ENCODE results near the gene HMX3.
"Not testable (repeated sequence)": the region's sequence is repeated elsewhere in the genome, so short reads cannot be mapped to it uniquely, and the experiment has no call there.

The HMX3 gene

DNA sequence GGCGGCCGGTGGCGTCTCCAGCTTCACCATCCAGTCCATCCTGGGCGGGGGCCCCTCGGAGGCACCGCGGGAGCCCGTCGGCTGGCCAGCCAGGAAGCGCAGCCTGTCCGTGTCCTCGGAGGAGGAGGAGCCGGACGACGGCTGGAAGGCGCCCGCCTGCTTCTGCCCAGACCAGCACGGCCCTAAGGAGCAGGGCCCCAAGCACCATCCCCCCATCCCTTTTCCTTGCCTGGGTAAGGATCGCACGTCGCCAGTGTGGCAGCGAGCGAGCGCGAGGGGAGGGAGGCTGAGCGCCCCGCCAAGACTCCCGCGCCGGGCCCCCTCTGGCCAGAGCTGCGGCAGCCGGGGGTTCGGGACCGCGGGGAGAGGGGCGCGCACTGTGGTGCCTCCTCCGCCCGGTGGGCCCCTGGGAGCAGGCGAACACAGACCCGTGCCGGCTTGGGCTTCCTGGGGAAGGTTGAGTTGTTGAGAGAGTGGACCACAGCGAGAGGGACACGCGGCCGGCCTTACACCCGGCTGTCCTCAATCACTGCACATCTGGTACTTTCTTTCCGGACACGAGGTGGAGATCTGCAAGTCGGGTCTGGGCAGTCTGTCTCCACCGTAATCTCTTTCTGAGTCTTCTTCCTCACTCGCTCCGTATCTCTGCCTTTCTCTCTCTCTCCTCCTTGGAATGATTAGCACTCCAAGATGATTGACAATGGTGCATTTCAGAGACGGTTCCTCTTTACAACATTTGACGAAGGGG, 12.8 kb downstream of the HMX3 start:
- DNase-seq (ENCODE audit: low read depth) = no peak

- DNase-seq (ENCODE audit: low read depth) = no peak
Observed at GRCh38 chr10:123149162-123149567, 13.4 kb downstream of the HMX3 start.

DNA sequence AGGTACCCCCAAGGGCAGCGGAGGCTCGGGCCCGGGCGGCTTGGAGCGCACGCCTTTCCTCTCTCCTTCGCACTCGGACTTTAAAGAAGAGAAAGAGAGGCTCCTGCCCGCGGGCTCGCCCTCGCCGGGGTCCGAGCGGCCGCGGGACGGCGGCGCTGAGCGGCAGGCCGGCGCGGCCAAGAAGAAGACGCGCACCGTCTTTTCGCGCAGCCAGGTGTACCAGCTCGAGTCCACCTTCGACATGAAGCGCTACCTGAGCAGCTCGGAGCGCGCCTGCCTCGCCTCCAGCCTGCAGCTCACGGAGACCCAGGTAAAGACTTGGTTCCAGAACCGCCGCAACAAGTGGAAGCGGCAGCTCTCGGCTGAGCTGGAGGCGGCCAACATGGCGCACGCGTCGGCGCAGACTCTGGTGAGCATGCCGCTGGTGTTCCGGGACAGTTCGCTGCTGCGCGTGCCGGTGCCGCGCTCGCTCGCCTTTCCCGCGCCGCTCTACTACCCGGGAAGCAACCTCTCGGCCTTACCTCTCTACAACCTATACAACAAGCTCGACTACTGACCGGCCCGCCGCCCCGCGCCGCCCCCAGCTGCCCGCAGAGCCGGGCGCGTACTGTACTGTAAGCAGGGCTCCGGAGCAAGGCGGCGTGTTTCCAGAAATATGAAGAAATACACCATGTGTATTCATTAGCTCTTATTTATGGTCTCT, 13.9 kb downstream of the HMX3 start:
- no peak for DNase-seq (ENCODE audit: low read depth)

DNA sequence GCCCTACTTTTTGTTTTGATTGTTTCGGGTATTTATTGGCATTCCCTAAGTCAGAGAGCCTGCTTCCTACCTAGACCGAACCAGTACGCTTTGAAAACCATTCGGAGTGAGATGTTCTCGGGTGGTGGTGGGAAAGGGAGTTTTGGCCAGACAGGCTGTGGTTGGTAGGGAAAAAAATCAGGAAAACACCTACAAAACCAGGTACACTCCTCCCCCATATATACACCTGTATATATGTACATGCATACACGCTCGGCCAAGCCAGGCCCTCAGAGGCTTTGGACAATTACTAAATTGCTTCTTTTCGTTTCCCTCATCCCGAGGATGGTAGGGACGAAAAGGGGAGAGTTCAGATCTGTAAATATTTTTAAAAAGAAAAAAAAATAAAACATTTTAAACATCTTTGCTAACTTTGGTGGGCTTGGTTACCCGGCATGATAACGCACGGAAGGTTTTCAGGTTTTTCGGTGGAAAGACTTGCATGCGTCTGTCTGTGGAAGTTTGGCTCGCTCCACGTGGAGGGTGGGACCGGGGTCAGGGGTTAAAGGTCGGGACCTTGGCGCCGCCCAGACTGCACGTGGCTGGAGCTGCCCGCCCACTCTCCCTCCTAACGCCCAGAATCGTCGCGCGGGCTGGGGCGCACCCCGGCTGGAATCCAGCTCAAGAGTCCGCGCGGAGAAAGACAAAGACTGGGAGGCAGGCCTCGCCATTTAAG, 14.7 kb downstream of the HMX3 start:
- no peak for DNase-seq (ENCODE audit: low read depth)

DNA sequence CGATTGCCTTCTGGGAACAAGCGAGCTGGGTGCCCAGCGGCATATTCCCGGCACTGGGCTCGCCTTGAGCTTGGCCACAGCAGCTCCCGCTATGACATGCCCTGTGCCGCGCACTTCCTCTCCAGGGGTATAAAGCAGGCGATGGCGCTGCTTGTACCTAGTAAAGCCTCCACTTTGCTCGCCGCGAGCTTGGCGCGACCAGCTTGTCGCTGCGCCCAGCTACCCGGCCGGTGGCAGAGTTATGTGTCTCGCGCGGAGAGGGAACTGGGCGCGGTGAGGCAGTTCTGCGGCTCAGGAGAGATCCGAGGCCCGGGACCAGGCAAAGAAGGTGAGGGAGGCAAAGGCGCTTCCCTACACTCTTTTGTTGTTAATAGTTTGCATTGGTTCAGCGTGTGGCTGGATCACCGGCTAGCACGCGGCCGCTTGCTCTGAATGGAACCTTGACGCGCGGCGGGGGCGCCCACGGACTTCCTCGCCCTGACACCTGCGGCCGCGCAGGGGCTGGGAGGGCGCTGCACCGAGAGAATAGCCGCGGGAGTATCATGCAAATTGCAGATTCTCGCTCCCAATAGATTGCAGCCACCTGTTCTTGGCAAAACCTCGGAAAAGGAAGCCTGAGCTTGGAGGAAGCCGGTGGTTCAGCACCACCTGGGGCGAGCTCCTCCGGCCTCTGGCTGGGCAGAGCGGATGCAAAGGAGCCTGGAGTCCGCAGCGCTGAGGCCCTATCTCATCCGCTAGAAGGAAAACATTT, 15.4 kb downstream of the HMX3 start:
- DNase-seq (ENCODE audit: low read depth) = no peak

DNA sequence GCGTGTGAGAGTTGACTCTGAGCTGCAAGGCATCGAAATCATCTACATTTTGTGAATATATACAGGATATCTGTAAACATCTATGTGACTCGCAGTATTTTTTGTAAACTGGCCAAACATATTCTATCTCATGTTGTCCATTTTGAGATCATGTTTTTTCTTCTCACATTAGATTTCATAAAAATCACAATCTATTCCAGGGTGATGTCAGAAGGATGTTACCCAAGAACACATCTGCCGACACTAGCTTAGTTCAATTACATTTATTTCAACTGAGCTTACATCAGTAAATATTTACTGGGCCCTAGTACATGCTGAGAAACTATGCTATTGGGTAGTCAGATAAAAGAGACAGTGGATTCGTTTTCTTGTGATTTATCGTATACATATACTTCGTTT, 16.0 kb downstream of the HMX3 start:
- DNase-seq (ENCODE audit: low read depth) = no peak

DNA sequence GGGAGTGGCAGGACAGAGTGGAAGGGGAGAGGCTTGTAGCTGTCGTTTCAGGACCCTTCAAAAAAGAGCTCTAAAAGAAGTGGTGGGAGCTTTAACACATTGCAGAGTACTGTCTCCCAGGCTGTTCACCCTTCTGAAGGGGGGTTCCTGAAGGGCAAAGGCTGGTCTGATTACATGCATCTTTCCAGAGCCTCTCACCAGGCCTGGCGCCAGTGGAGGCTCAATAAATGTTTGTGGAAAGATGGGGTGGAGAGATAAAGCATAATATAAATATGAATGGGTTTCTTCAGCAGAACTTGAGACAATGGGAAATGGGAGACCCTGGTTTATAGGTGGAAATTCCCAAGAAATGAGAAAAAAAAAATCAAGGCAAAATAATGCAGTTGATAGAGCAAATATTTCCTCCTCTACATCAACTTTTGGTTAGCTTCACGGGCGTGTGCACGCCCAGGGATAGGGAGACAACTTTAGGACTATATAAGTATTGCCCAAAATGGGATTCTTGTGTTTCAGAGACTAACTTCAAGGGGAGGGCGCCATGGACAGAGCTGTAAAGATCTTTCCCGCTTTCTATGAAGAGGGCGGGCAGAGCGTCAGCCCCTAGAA, 17.8 kb downstream of the HMX3 start:
- DNase-seq (ENCODE audit: low read depth) = no peak

DNA sequence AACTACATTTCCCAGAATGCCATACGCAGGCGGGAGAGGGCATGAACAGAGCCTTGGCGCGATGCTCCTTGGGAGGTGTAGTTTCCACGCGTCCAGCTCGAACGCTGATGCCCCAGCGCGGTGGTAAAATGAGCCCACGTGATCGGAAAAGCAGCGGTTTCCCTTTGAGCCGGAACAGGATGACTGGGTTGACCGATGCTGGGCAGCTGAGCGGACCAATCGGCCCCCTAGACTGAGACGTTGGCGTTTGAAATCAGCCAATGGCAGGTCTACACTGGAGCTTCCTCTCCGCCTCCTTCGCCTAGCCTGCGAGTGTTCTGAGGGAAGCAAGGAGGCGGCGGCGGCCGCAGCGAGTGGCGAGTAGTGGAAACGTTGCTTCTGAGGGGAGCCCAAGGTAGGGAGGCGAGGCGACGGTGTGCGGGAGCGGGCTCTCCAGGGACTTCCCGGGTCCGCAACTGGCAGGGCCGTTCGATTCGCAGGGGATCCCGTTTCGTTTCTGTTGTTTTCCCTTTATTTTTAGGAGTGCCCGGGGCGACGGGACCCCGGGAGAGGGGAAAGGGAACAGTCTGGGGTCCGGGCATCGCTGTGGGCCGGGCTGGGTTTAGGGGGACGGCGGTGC, 18.4 kb downstream of the HMX3 start, which contains the start of gene BUB3:
Gene BUB3, plus strand, starts transcription at position 311 of the 619 bp plus-strand sequence. CDS start 516 bp downstream, outside the sequence.
- DNase-seq (ENCODE audit: low read depth) = peak; percentile 91

- no peak for DNase-seq (ENCODE audit: low read depth)
Observed at GRCh38 chr10:123154711-123155505, 19.1 kb downstream of the HMX3 start.

DNA sequence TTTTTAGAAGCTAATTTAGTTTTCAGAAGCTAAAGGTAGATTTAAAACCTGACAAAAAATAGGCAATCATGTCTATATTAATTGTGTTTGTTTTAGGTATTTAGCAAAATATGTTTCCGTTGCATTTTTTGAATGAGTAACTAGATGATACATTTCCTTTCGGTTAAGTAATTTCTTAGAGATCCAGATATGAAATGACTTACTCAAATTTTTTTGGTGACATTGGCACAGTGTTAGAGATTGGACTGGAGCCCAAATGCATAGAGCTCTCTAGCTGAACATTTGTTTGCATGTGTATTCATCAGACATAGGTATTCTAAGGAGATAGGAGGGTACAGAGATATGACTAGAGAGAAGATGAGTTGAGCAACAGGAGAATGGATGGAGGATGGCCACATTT, 20.3 kb downstream of the HMX3 start:
- no peak for DNase-seq (ENCODE audit: low read depth)

DNA sequence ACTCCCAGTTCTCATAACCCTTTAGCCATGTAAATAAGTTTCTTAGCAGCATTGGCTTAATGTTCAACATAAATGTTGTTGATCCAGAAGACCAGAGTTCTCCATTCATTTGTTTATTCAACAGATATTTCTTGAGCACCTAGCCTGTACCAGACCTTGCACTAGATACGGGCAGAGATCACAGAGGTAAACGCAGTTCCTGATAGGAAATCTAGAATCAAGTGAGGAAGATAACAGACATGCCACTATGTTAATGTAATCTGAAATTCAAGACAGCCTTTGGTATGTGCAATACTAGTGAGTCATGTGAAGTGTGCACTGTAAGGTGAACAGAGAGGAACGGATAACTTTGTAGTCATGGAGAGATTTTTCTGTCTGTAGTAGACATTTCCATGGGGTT, 21.4 kb downstream of the HMX3 start:
- no peak for DNase-seq (ENCODE audit: low read depth)

- no peak for DNase-seq (ENCODE audit: low read depth)
Observed at GRCh38 chr10:123158682-123159081, 22.9 kb downstream of the HMX3 start.

DNA sequence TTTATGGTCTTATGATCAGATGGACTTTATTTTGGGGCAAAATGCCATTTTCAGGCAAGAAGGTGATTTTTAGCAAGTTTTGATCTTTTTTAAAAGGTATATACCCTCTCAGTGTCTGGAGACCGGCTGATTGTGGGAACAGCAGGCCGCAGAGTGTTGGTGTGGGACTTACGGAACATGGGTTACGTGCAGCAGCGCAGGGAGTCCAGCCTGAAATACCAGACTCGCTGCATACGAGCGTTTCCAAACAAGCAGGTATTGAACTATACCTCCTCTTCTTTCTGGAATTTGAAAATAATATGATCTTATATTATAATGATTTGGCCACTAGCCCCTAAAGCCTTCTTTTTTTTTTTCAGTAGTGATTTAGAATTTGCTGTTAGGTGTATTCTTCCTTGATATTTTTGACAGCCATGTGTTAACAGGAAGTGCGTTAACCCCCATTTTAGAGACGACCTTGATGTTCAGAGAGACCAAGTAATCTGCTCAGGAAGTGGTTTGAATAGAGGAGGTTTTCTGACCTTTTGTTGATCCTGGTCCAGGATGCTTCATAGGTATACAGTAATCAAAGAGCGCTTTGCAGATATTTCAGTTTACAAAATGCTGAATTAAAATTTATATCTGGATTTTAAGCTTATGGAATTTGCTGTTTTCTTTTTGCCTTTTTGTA, 24.7 kb downstream of the HMX3 start:
- DNase-seq (ENCODE audit: low read depth) = no peak

DNA sequence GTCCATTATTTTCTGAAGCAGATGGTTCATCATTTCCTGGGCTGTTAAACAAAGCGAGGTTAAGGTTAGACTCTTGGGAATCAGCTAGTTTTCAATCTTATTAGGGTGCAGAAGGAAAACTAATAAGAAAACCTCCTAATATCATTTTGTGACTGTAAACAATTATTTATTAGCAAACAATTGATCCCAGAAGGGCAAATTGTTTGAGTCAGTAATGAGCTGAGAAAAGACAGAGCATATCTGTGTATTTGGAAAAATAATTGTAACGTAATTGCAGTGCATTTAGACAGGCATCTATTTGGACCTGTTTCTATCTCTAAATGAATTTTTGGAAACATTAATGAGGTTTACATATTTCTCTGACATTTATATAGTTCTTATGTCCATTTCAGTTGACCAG, 28.5 kb downstream of the HMX3 start:
- no peak for DNase-seq (ENCODE audit: low read depth)

GRCh38 chr10:123165445-123166072, 29.8 kb downstream of the HMX3 start:
- DNase-seq (ENCODE audit: low read depth) = no peak

DNA sequence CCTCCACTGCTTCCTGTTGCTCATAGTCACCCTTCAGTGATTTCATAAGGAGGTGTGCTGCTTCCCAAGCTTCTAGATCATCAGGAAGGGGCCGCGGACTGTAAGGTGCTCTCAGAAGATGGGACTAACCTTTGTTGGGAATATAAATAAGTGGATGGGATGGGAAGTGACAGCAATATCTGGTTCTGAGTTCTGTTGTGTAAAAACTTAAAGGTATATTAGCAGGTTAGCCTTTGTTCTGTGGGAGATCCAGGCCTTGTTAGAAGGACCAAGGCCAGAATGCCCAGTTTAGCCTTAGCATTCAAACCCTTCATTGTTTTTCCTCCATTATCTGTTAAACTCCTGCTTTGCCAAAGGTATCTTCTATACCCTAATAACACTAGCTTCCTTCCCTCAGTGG, 30.8 kb downstream of the HMX3 start:
- no peak for DNase-seq (ENCODE audit: low read depth)

DNA sequence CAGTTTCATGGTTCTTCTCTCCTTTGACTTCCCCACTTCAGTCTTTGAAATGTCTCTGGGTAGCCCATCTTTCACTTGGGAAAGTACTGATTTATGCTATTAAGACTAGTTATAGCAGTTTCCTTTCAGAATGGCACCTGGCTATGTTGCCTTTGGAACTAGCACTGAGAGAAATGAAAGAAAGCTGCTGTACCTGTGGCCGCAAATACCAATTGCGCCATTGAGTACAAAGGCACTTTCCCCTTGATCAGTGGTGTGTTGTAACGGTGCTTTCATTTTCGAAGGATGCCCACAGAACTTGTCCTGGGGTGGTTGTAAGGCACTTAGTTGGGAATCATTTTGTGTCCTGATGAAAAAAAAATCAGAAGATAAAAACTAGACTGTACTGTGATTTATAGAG, 35.2 kb downstream of the HMX3 start:
- DNase-seq (ENCODE audit: low read depth) = no peak

DNA sequence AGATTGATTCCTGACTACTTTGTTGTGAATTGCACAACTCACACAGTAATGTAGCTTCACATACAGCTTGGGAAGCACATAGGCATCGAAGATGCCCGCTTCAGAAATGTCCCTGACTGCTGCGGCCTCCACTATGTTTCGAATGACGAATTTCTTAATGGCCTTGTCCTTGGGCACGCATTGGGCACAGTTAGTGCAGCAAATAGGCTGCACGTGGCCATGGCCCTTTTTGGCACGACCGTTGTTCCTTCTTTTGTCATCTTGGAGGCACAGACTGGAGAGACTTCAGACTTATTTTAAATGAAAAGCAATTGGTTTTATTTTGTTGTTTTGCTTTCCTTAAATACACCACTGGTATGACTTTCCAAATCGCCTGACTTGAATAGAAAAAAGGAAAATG, 35.8 kb downstream of the HMX3 start:
- DNase-seq (ENCODE audit: low read depth) = not testable (repeated sequence)
